ENCODE data around the gene SNRNP48.

The SNRNP48 gene, protein sequence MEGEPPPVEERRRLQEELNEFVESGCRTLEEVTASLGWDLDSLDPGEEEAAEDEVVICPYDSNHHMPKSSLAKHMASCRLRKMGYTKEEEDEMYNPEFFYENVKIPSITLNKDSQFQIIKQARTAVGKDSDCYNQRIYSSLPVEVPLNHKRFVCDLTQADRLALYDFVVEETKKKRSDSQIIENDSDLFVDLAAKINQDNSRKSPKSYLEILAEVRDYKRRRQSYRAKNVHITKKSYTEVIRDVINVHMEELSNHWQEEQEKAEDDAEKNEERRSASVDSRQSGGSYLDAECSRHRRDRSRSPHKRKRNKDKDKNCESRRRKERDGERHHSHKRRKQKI

DNA sequence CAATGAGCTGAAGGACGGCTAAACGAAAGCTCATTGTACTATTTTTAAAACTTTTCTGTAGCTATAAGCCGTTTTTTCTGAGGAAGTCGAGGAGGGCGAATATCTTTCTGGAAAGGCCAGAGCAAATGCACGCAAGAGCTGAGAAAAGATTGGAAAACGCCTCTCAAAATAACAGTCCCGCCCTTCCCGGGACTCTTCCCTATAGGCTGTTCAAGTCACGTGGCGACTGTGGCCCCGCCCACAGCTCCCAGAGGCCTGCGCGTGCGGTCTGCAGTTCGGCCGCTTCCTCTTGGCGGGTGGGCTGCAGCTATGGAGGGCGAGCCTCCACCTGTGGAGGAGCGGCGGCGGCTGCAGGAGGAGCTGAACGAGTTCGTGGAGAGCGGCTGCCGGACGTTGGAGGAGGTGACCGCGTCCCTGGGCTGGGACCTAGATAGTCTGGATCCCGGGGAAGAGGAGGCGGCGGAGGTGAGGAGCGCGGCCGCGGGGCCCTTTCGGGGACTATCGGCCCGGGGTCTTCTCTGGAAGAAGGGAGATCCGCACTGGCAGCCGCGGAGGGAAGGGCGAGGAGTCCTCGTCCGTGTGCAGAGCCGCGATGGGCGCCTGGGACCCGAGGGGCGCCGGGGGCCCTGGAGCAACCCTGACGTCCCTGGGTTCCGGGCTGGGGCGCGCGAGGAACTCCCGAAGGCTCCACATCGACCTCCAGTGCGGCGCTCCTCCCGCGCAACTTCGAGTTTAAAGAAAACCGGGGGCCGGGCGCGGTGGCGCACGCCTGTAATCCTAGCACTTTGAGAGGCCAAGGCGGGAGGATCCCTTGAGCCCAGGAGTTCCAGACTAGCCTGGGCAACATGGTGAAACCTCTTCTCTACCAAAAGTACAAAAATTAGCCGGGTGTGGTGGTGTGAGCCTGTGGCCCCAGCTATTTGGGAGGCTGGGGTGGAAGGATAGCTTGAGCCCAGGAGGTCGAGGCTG is at the start of gene SNRNP48:
TSS of gene SNRNP48 (plus strand) at position 250 of the 969 bp plus-strand sequence. CDS start at position 310, 60 bp downstream.
- peak; percentile 93 for DNase-seq (ENCODE audit: low spot score)

DNA sequence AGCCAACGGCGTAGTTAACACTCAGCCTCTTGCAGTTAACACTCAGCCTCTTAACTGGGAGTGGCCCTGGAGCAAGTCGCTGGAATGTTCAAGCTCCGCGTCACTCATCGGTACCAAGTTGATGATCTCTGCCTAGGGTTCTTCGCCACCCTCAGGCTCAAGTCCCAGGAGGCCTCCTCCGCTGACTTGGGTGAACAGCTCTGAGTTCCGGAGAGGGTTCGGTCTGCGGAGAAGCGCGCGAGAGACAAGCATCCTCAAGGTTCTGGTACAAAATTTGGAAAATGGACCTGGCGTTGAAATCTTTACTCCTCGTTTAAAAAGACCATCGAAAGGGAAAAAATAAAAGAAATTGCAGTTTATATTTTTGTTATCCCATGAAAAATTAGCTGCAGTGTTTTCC is 49.4 kb upstream of the SNRNP48 start:
- no peak for DNase-seq (ENCODE audit: low spot score)

DNA sequence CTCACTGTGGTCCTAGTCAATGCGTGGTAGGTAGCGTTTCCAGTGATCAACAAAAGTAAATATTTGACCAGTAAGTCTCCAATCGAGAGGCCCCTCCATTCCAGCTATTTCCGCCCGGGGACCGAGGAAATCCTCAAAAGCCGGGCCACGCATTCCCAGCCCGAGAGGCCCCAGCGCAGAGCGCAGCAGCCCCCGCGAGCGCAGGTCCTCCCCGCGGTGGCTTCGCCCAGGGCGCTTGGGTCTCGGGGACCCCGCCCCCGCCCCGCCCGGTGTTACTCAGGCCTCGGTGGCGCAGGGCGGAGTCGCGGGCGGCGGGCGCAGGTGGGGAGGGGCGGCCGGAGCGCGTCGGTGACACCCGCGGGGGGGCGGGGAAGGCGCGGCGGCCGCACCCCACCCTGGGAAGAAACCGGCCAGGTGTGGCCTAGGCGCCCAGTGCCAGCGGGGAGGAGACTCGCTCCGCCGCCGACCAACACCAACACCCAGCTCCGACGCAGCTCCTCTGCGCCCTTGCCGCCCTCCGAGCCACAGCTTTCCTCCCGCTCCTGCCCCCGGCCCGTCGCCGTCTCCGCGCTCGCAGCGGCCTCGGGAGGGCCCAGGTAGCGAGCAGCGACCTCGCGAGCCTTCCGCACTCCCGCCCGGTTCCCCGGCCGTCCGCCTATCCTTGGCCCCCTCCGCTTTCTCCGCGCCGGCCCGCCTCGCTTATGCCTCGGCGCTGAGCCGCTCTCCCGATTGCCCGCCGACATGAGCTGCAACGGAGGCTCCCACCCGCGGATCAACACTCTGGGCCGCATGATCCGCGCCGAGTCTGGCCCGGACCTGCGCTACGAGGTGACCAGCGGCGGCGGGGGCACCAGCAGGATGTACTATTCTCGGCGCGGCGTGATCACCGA is 48.6 kb upstream of the SNRNP48 start, which contains the start of gene DSP:
TSS of gene DSP (plus strand) at position 497 of the 890 bp plus-strand sequence. CDS start at position 742, 245 bp downstream.
- DNase-seq (ENCODE audit: low spot score) = peak; percentile 90

DNA sequence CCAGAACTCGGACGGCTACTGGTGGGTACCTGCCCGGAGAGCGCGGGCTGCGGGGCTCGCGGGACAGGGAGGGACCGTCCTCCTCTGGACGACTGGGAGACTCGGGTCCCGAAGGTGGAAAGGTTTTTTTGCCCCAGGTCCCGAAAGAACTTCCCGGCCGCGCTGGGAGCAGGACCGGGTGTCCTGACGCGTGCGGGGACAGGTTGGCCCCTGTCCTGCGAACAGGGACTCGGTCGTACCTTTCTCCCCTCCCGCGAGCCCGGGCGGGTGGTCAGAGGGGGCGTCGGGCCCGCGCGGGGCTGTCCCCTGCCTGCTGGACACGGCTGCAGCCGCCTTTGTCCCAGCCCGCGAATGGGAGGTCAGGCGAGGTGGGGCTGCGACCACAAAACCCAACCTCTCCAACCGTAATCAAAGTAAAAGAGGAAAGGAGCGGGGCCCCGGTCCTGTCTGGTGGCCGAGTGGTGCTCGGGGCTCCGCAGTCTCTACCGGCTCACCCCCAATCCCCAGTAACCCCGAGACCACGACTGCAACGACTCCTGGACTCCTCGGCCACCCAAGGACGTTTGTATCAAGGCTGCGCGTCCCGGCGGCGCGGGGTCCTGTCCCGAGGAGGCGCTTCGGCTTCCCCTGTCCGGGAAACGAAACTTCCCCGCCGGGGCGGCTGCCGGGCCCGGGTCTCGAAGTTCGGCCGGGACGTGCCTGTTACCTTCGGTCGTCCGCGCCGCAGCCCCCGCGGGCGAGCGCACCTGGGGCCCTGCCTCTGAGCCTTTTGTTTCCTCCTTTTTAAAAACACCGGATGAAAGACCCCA is 47.7 kb upstream of the SNRNP48 start:
- no peak for DNase-seq (ENCODE audit: low spot score)

DNA sequence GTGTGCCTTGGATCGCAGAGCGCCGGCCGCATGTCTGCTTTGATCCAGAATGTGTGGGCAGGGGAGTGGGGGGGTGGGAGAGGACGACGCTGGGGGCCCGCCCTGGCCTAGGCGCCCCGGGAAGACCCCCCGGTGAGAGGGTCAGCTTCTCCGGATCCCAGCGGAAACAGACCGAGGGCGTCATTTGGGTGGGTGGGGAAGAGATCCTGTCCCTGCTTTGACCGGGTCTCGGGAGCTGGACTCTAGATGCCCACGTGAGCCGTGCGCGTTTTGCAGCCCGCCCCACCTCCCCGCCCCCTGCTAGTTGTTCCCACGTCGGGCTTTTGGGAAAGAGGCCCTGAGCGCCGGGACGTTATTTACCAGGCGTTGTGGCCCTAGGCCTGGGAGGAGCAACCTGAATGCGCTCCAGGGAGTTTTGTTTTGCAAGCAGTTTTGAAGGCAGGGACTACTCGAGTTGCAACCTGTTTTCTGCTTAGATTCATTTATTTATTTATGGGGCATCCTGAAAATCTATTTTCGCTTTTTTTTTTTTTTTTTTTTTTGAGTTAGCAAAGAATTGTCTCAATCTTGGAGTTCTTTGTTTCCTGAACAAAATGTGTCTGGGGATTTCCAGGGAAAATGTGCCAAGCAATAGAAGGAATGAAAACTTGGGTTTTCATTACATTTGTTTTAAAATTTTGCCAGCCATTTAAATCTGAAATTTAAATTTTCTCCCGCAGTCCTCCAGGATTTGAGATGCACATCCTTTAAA is 46.9 kb upstream of the SNRNP48 start:
- peak; percentile 83 for DNase-seq (ENCODE audit: low spot score)

DNA sequence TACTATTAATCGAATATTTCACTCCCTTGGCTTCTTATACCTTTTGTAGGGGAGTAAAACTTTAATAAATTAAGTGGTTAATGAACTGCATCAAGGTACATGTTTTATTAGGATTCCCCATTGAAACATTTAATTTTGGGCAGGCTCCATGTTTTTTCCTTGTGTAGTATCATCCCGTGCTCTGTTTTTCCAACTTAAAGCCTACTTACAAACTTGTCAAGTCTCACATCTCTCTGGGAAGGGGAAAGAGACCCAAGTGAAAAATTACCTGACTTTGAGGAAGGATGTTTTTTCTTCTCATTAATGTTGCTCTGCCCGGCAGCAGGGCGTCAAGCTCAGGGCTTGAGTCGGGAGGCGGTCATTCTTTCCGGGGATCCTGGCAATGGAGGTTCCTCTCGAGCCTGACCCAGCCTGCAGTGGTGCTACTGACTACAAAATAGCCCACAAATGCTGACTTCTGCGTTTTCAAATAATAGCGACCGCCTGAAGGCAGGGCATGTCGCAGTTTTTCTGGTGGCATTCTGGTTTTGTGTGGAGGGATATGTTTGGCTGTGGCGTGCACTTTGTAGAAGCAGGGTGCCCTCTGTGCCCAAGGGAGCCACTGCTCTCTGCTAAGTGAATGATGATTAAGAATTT is 46.1 kb upstream of the SNRNP48 start:
- DNase-seq (ENCODE audit: low spot score) = no peak

DNA sequence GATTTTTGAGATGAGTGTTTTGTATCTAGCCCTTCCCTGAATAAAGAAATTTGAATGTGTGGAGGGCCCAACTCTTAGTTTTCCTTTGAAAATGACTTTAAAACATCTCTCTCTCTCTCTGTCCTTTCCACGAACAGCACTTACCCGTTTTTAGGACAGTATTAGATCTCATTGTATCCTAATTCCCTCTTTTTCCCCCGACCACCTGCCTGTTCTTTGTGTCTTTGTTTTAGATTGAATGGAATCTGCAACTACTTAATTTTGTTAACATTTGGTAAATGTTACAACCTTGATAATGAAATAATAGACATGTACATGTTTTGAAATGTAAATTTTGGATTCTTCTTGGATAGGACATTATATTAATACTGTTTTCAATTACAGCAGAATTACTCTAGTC is 45.4 kb upstream of the SNRNP48 start:
- DNase-seq (ENCODE audit: low spot score) = no peak

DNA sequence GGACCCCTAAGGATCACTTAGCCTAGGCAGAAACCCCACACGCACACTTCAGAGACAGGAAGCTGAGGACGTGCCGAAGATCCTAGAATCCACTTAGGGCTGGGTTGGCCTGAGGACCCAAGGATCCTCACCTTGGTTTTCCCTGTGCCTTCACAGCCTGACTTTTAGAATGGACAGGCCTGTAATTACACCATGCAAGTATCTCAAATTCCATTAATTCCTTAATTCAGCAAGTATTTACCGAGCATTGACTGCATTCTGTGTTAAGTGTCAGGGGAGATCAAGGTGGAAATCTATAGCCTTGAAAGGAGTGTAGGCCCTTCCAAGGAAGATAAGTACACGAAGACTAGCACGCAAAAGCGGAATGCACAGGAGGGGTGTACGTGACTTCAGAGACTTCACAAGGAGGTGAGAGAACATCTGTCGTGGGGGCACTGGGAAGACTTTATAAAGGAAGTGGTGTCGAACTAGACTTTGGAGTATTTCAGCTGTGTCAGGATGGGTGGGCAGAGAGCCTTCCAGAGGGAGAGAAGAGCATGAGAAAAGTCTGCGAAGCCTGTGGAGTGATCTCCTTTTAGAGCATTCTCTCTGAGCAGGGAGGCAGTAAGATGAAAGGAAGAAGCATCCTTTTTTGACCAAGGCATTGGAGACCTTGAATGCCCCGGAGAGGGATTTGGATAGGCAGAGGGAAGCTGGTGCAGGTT is 44.5 kb upstream of the SNRNP48 start:
- DNase-seq (ENCODE audit: low spot score) = no peak

DNA sequence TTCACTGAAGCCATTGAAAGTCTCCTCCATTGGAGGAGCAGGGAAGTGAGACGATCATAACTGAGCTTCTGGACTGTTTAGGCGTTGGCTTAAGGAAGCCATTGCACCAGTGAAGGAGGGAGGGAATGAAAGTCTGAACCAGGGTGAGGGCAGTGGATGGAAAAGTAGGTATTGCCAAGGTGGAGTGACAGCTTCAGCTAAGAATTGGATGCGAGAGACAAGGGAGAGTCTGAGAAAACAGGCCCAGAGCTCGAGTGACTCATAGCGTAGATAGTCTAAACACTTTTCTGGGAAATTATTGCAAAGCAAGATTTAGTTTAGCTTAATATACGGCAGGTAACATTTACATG is 44.0 kb upstream of the SNRNP48 start:
- no peak for DNase-seq (ENCODE audit: low spot score)

DNA sequence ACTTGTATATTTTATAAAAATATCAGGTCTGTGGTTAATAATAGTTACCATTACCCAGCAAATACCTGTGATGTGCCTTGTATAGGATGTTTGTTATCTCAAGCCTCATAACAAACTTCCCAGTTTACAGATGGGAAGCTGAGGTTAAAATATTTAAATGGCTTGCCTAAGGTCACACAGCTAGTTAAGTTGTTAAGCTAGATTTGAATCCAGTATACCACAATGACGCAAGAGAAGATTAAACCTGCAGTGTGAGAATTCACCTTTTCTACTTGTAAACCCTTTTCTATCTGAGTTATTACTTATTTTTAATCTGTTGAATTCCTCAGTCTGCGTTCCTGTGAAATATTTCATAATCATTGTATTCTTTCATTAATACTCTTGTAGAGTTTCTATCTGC is 43.6 kb upstream of the SNRNP48 start:
- no peak for DNase-seq (ENCODE audit: low spot score)

DNA sequence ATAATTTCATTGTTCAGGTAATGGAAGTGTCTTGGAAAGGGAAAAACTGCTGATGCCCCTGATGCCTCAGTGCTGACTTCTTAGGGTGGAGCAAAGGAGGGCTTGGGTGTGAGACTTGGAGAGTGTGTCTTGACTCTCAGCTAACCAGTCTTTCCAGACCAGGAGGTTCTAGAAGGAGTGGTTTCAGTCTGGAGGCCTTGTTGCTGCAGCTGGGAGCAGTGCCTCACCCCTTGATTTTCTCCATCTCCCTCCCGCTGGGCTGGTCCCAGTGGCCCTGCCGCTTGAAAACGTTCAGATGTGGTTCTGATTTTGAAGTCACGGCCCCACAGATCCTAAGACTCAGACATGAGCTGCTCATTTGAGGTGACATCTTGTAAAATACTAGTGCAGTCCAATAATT is 43.1 kb upstream of the SNRNP48 start:
- peak; percentile 50 for DNase-seq (ENCODE audit: low spot score)

DNA sequence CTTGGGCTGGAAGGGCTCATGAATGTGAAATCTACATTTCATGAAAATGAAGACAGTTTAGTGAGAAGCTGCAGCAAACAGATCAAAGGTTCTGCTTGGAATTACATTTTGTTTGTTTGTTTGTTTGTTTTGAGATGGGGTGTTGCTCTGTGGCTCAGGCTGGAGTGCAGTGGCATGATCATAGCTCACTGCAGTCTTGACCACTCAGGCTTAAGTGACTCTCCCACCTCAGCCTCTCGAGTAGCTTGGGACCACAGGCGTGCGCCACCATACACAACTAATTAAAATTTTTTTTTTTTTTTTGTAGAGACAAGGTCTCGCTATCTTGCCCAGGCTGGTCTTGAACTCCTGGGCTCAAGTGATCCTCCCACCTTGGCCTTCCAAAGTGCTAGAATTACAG is 42.7 kb upstream of the SNRNP48 start:
- no peak for DNase-seq (ENCODE audit: low spot score)

DNA sequence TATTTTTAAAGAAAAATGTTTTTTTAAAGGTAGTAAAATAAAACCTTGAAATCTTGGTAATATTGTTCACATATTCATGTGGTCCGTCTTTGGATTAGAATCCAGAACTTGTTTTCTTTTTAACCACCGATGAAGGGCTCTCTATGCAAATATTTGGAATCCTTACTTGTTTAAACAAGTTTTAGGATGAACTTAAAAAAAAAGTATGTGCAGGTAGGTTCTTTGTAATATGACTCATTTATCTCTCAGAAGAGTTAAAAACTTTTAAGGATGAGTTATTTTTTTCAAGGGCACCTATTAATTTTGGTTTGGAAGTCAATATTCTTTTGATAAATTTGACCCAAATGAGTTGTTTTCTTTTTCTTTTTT is 39.6 kb upstream of the SNRNP48 start:
- no peak for DNase-seq (ENCODE audit: low spot score)

DNA sequence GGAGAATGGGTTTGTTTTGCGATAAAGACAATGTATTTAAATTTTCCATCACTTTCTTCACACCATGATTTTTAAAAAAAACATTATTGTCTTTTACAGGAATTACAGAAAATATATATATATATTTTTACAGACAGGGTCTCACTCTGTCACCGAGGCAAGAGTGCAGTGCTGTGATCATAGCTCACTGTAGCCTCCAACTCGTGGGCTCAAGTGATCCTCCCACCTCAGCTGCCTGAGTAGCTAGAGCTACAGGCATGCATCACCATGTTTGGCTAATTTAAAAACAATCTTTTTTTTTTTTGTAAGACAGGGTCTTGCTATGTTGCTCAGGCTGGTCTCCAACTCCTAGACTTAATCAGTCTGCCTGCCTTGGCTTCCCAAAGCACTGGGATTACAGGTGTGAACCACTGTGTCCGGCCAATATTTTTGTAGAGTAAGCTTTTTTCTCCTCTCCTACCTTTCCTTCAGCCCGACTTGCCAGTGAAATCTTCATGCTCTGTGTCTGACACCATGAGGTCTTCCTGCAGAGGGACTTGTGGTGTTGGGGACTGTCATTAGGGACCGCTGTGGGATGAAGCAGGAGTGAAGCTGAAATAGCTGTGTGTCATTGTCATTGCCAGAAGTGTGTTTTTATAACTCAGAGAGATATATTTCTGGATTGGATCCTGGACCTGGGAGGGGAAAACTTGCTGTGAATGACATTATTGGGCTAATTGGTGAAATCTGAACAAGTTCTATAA is 35.3 kb upstream of the SNRNP48 start:
- DNase-seq (ENCODE audit: low spot score) = no peak

DNA sequence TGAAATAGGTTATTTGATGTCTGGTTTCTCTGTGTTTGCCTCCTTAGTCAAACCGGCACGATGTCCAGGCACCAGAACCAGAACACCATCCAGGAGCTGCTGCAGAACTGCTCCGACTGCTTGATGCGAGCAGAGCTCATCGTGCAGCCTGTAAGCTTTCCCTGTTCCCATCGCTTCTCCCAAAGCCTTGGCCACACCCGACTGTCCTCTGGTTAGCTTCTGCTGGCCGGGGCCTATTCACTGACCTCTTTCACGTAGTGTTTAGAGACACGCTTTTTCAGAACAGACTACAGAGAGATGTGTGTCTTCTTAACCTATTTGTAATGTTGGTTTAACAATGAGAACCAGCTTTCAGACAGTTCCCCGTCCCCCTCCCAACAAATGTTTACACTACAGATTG is 34.3 kb upstream of the SNRNP48 start:
- no peak for DNase-seq (ENCODE audit: low spot score)

DNA sequence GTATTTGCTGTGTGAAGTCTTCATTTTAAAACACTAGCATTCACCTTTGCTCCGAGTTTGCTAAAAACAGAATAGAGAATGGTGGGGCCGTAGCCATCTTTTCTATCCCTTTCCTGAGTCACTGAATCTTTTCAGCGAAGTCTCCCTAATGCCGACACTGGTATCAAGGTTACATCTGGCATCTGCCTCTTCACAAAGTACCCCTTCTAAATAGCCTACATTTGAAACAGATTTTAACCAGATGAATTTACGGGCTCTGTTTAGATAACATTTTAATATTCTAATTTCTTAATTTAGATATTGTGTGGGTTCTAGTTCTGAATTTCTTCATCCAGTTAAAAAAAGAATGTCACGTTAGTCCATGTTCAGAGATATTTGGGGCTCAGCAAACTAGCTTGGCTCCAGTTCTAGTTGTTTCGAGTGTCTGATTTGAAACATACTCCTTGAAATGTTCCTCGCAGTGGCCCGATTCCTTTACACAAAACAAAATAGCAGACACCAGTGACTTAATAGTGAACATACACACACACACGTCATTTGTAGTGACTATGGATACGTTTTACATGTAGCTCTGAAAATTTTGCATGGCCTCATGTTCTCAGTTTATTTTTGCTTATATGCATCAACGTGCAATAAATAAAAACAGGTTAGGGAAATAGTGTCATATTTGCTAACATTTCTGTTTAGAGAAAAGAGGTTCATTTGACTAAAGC is 33.4 kb upstream of the SNRNP48 start:
- DNase-seq (ENCODE audit: low spot score) = no peak

DNA sequence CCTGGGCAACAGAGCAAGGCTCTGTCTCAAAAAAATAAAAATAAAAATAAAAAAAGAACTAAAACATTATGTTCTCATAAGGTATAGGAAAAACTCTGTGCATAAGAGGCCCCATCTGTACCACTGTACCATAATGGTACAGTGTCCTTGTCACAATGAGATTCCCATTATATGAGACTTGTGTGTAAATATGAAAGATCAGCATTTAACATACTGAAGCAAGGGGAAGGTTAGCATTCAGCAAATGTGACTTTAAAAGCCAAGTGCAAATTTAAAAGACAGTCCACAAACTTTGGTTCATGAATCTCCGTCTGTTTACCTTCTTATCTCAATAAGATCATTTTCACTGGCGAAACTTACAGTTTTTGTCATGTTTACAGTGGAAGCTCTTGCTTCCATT is 32.3 kb upstream of the SNRNP48 start:
- DNase-seq (ENCODE audit: low spot score) = no peak

DNA sequence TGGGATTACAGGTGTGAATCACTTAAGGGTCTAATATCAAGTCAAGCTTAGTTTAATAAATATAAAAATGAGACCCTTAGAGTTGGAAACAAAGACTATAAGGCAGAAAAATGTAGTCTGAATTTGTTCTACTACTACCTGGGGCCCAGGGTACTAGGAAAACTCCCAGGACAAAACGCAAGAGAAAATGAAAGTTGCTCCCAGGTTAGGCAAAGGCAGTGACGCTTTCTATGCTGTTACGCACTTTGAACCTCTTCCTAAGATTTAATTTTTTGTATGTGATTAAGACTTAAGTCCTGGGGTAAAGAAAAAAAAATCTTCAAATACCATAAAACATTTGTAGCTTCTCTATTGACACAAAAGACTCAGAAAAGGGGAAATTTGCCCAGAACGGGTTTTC is 31.2 kb upstream of the SNRNP48 start:
- DNase-seq (ENCODE audit: low spot score) = no peak

All from LoVo (cell line).